ENCODE data around the gene RSPO3.

- TF ChIP-seq CTCF (IDR thresholded peaks at IDR 0.05; ENCODE audit: low read length) (no peak), EZH2 (IDR thresholded peaks at IDR 0.05; ENCODE audit: borderline replicate concordance, low read length) (no peak)
Measured at GRCh38 chr6:127178746-127179145, 60.3 kb downstream of the RSPO3 start.
